B cell (primary cell): ENCODE data around the gene DHRS7B. TPM values are rescaled to one million over a fixed set of nuclear protein-coding genes. Genes with fewer than 3 reads are reported as not detected.

ENCODE experiments used
- ATAC-seq: fragments of 200-7000 bp; cut with Tn5 transposase; one replicate; pipeline ENCODE4 v1.10.0; 2021; ENCODE audit warnings: low read depth, mild to moderate bottlenecking, moderate number of reproducible peaks, moderate library complexity
- CTCF ChIA-PET: fragments of 350-600 bp; sonication (Branson Sonifier 250); formaldehyde crosslinking; loops from one replicate; lab custom pipeline; 2021; ENCODE audit warnings: antibody characterized with exemption, inconsistent platforms; lab: Charles Lee
- POLR2A ChIA-PET: fragments of 350-600 bp; sonication (Branson Sonifier 250); formaldehyde crosslinking; loops from one replicate; lab custom pipeline; 2021; ENCODE audit warnings: antibody characterized with exemption; lab: Charles Lee
- DNase-seq: peaks from one replicate; pipeline ENCODE4 v3.0.0; 2013
- H2AFZ ChIP-seq: 2 replicates; pipeline ENCODE4 v1.6.1; 2012; ENCODE audit warnings: mild to moderate bottlenecking, low read depth, low read length; ENCODE audit not compliant: insufficient read depth, poor library complexity, severe bottlenecking
- H3K27ac ChIP-seq, 2 donors: 1 replicate in 1 of 2; 2 replicates in 1 of 2; pipeline ENCODE4 v1.5.1; 2012 to 2013; ENCODE audit warnings: low read length in 2 of 2, mild to moderate bottlenecking in 2 of 2, moderate library complexity in 1 of 2
- H3K27me3 ChIP-seq, 4 experiments: fragments of 200-600 bp in 1 of 4; sonication (generic) in 1 of 4; replicated peaks in 1 of 4; 1 replicate in 2 of 4; 2 replicates in 2 of 4; pipeline versions ENCODE4 v1.6.1 to v1.7.0; 2013 to 2016; ENCODE audit warnings: low read length in 3 of 4, mild to moderate bottlenecking in 2 of 4, mixed read lengths in 1 of 4, moderate library complexity in 1 of 4; ENCODE audit not compliant: insufficient read depth in 4 of 4, control insufficient read depth in 3 of 4; ENCODE audit errors: control extremely low read depth in 1 of 4
- H3K36me3 ChIP-seq, 2 experiments: replicated peaks in 1 of 2; 1 replicate in 1 of 2; 2 replicates in 1 of 2; pipeline versions ENCODE4 v1.6.1 to v1.7.1; 2013; ENCODE audit warnings: low read length in 1 of 2; ENCODE audit not compliant: insufficient read depth in 2 of 2, control insufficient read depth in 1 of 2; ENCODE audit errors: control extremely low read depth in 1 of 2, extremely low read depth in 1 of 2
- H3K4me1 ChIP-seq, 2 donors: fragments of 200-600 bp in 1 of 2; sonication (generic) in 1 of 2; 1 replicate in 1 of 2; 2 replicates in 1 of 2; pipeline versions ENCODE4 v1.5.1 to v1.6.1; 2013 to 2017; ENCODE audit warnings: low read length in 2 of 2; ENCODE audit not compliant: control insufficient read depth in 2 of 2, insufficient read depth in 2 of 2
- H3K4me2 ChIP-seq: replicated peaks from 2 replicates; pipeline ENCODE3; 2012; ENCODE audit warnings: mild to moderate bottlenecking, low read depth, low read length; ENCODE audit not compliant: poor library complexity, severe bottlenecking
- H3K4me3 ChIP-seq, 5 experiments: fragments of 200-600 bp in 1 of 5; sonication (generic) in 1 of 5; 1 replicate in 3 of 5; 2 replicates in 2 of 5; pipeline versions ENCODE4 v1.5.1 to v1.7.0; 2011 to 2016; ENCODE audit warnings: low read length in 4 of 5, mild to moderate bottlenecking in 4 of 5, low read depth in 2 of 5, control low read depth in 1 of 5, moderate library complexity in 1 of 5; ENCODE audit not compliant: insufficient read depth in 1 of 5; ENCODE audit errors: control extremely low read depth in 1 of 5, extremely low read depth in 1 of 5
- H3K79me2 ChIP-seq: fragments of 200-600 bp; sonication (generic); one replicate; pipeline ENCODE4 v1.6.0; 2016; ENCODE audit warnings: low read length; ENCODE audit not compliant: control insufficient read depth, insufficient read depth
- H3K9ac ChIP-seq: fragments of 200-600 bp; sonication (generic); 2 replicates; pipeline ENCODE4 v1.6.1; 2017; ENCODE audit warnings: mild to moderate bottlenecking, low read length, moderate library complexity
- H3K9me3 ChIP-seq, 3 donors: one replicate each; pipeline versions ENCODE4 v1.6.1 to v1.7.1; 2013; ENCODE audit warnings: low read length in 2 of 3; ENCODE audit not compliant: control insufficient read depth in 2 of 3, insufficient read depth in 1 of 3; ENCODE audit errors: control extremely low read depth in 1 of 3
- H4K20me1 ChIP-seq: 2 replicates; pipeline ENCODE4 v1.6.0; 2012; ENCODE audit warnings: mild to moderate bottlenecking, low read length; ENCODE audit not compliant: insufficient read depth, control insufficient read depth, poor library complexity, severe bottlenecking
- H3K27ac Mint-ChIP-seq: one replicate; pipeline ENCODE4 v1.8.0; 2021; ENCODE audit warnings: mixed read lengths
- H3K27me3 Mint-ChIP-seq: one replicate; pipeline ENCODE4 v1.8.0; 2021; ENCODE audit warnings: mixed read lengths
- H3K4me1 Mint-ChIP-seq: one replicate; pipeline ENCODE4 v1.8.0; 2021; ENCODE audit warnings: mixed read lengths
- H3K4me3 Mint-ChIP-seq: one replicate; pipeline ENCODE4 v1.8.0; 2021; ENCODE audit warnings: mixed read lengths
- H3K9me3 Mint-ChIP-seq: one replicate; pipeline ENCODE4 v1.8.0; 2022; ENCODE audit warnings: mixed read lengths; ENCODE audit not compliant: insufficient read depth
- CTCF ChIP-seq: fragments of 200-600 bp; IDR thresholded peaks from one replicate; pipeline ENCODE4 v1.8.0; 2022; ENCODE audit warnings: antibody characterized with exemption, mild to moderate bottlenecking
- EZH2 ChIP-seq: IDR thresholded peaks from 2 replicates; pipeline ENCODE4 v1.6.1; 2012; ENCODE audit warnings: borderline replicate concordance, low read depth, mild to moderate bottlenecking, moderate library complexity, low read length; ENCODE audit not compliant: insufficient read depth, poor library complexity, severe bottlenecking
- WGBS: methylation state at CpG from one replicate; pipeline ENCODE4 v1.1.5; 2013; ENCODE audit warnings: missing lambda C conversion rate; ENCODE audit not compliant: insufficient coverage; 5-methylcytosine and 5-hydroxymethylcytosine counted together
- intact Hi-C: fragments of 100-400 bp; cut with micrococcal nuclease; formaldehyde crosslinking; loops from one replicate; pipeline ENCODE4 v1.10.0; 2022
- polyA plus RNA-seq: library from polyadenylated mRNA; depleted of rRNA; stranded (reverse); fragments of >200 nt; gene quantifications from 2 replicates; pipeline ENCODE4 v1.2.3, GENCODE V29; 2012
- total RNA-seq, 2 donors: library from RNA; stranded (reverse); fragments of 120-200 nt in 1 of 2; gene quantifications; 1 replicate in 1 of 2; 2 replicates in 1 of 2; pipeline versions ENCODE4 v1.2.3 to v1.2.4, GENCODE V29; 2013 to 2022

Gene DHRS7B
- total and polyA plus RNA-seq, 2 donors (not counting 1 experiment from before 2014, with no cell fraction given) = 8.2 to 13.4 TPM

GRCh38 chr17:21164216-21164615, 37.5 kb downstream of the DHRS7B start:
- H3K27ac ChIP-seq = no peak overlapping the region
- ATAC-seq (no peak), DNase-seq (no peak)
- H3K9me3 Mint-ChIP-seq = no peaks in the 10 kb centered on the region
- no peaks in the 10 kb centered on the region for H3K27me3 Mint-ChIP-seq
- TF ChIP-seq CTCF (no peak), EZH2 (no peak)
- 83% methylated on average over 2 of the region's 6 CpGs for WGBS
- no peak overlapping the region for H3K4me2 ChIP-seq
- no peaks in the 10 kb centered on the region for H3K27me3 ChIP-seq
- no peaks in the 10 kb centered on the region for H3K9me3 ChIP-seq
- no peaks in the 10 kb centered on the region for H4K20me1 ChIP-seq
- H3K27ac Mint-ChIP-seq = no peak overlapping the region
- no peak overlapping the region for H3K9ac ChIP-seq
- H3K4me1 ChIP-seq = no peaks in the 10 kb centered on the region
- POLR2A ChIA-PET = no interaction called here
- H3K4me3 ChIP-seq = no peak overlapping the region
- intact Hi-C loops = no loop called here
- H3K4me3 Mint-ChIP-seq = no peak overlapping the region
- no peak overlapping the region for H2AFZ ChIP-seq
- H3K79me2 ChIP-seq = peaks cover 9% of the 10 kb centered on the region
- H3K4me1 Mint-ChIP-seq = peaks cover 2% of the 10 kb centered on the region
- peaks cover 0 to 2% of the 10 kb centered on the region in 2 experiments for H3K36me3 ChIP-seq
- CTCF ChIA-PET = interaction anchor here (0.6 kb wide), 1 partner anchor 27 kb away, joined by 3 read pairs; no protein-coding TSS in a partner anchor

GRCh38 chr17:21164620-21165019, 37.9 kb downstream of the DHRS7B start:
- POLR2A ChIA-PET = no interaction called here
- no peak overlapping the region for H2AFZ ChIP-seq
- CTCF ChIA-PET = interaction anchor here (0.6 kb wide), 1 partner anchor 28 kb away, joined by 3 read pairs; no protein-coding TSS in a partner anchor
- DNase-seq (no peak), ATAC-seq (no peak)
- no peaks in the 10 kb centered on the region for H3K27me3 Mint-ChIP-seq
- TF ChIP-seq EZH2 = no peak
- TF ChIP-seq CTCF = no peak
- H3K4me2 ChIP-seq = no peak overlapping the region
- peaks cover 9% of the 10 kb centered on the region for H3K79me2 ChIP-seq
- no peaks in the 10 kb centered on the region for H4K20me1 ChIP-seq
- H3K4me3 ChIP-seq = no peak overlapping the region
- no peak overlapping the region for H3K27ac ChIP-seq
- WGBS = 100% methylated on average over 1 of the region's 5 CpGs
- H3K4me3 Mint-ChIP-seq = no peak overlapping the region
- H3K27me3 ChIP-seq = no peaks in the 10 kb centered on the region
- peaks cover 2% of the 10 kb centered on the region for H3K4me1 Mint-ChIP-seq
- H3K36me3 ChIP-seq = peaks cover 0 to 2% of the 10 kb centered on the region in 2 experiments
- H3K9me3 ChIP-seq = no peaks in the 10 kb centered on the region
- no peak overlapping the region for H3K9ac ChIP-seq
- no peaks in the 10 kb centered on the region for H3K4me1 ChIP-seq
- H3K9me3 Mint-ChIP-seq = no peaks in the 10 kb centered on the region
- H3K27ac Mint-ChIP-seq = no peak overlapping the region
- intact Hi-C loops = no loop called here
